ENCODE measurements around the gene DCTD.

The DCTD gene

GRCh38 chr4:182847576-182848450, 69.4 kb downstream of the DCTD start:
- H3K4me3 ChIP-seq: no peak overlapping the region
- H3K9me3 ChIP-seq: no peaks in the 10 kb centered on the region
- H3K36me3 ChIP-seq: no peaks in the 10 kb centered on the region
- H3K27me3 ChIP-seq: no peaks in the 10 kb centered on the region
- intact Hi-C loops (cut with DNase I; ENCODE audit: low total_unique reads): no loop called here
- no peak overlapping the region for H3K27ac ChIP-seq
- no peak for TF ChIP-seq CTCF (IDR thresholded peaks at IDR 0.05)
- no peaks in the 10 kb centered on the region for H3K4me1 ChIP-seq
- DNase-seq: no peak

- Histone ChIP-seq H3K4me3 (no peak overlapping the region), H3K4me1 (no peaks in the 10 kb centered on the region), H3K9me3 (no peaks in the 10 kb centered on the region), H3K27me3 (no peaks in the 10 kb centered on the region), H3K27ac (no peak overlapping the region), H3K36me3 (no peaks in the 10 kb centered on the region)
- no peak for TF ChIP-seq CTCF (IDR thresholded peaks at IDR 0.05)
- intact Hi-C loops (cut with DNase I; ENCODE audit: low total_unique reads): no loop called here
- no peak for DNase-seq
Observed at GRCh38 chr4:182846036-182846435, 71.2 kb downstream of the DCTD start.

DNA sequence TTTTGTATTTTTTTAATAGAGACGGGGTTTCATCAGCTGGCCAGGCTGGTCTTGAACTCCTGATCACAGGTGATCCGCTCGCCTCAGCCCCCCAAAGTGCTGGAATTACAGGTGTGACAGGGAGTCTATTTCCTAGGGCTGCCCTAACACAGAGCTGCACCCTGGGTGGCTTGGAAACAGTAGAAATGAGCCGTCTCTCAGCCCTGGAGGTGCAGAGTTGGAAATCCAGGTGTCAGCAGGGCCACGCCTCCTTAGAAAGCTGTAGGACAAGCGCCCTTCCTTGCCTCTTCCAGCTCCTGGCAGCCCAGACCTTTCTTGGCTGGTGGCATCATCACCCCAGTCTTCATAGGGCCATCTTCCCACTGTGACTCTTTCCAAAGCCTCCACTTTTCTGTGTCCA, 71.6 kb downstream of the DCTD start:
- Histone ChIP-seq H3K36me3 (no peaks in the 10 kb centered on the region), H3K27ac (no peak overlapping the region), H3K4me3 (no peak overlapping the region), H3K4me1 (no peaks in the 10 kb centered on the region), H3K27me3 (no peaks in the 10 kb centered on the region), H3K9me3 (no peaks in the 10 kb centered on the region)
- TF ChIP-seq CTCF (IDR thresholded peaks at IDR 0.05): no peak
- intact Hi-C loops (cut with DNase I; ENCODE audit: low total_unique reads): no loop called here
- no peak for DNase-seq

DNA sequence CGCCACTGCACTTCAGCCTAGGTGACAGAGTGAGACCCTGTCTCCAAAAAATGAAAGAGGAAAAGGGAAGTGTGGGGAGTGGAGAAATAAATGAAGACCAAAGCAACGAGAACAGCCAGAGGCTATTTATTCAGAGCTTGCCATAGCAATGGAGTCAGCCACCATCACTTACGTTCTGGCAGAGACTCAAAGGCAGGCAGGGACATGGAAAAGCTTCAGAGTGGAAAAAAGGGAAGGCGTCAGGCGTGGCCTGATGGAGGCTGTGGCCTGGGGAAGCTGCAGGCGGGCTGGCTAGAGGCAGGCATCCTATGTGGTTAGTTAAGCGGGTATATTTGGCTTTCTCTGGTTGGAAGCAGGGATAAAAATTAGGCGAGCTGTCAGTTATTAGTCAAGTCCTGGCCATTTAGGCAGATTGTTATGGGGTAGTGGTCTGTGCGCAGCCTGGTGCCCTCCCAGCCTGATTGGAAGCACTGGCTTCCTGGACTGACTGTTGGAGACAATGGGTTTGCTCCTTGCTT, 73.3 kb downstream of the DCTD start:
- Histone ChIP-seq H3K4me1 (no peaks in the 10 kb centered on the region), H3K4me3 (no peak overlapping the region), H3K27ac (no peak overlapping the region), H3K36me3 (no peaks in the 10 kb centered on the region), H3K9me3 (no peaks in the 10 kb centered on the region), H3K27me3 (no peaks in the 10 kb centered on the region)
- intact Hi-C loops (cut with DNase I; ENCODE audit: low total_unique reads): no loop called here
- no peak for DNase-seq
- TF ChIP-seq CTCF (IDR thresholded peaks at IDR 0.05): no peak

DNA sequence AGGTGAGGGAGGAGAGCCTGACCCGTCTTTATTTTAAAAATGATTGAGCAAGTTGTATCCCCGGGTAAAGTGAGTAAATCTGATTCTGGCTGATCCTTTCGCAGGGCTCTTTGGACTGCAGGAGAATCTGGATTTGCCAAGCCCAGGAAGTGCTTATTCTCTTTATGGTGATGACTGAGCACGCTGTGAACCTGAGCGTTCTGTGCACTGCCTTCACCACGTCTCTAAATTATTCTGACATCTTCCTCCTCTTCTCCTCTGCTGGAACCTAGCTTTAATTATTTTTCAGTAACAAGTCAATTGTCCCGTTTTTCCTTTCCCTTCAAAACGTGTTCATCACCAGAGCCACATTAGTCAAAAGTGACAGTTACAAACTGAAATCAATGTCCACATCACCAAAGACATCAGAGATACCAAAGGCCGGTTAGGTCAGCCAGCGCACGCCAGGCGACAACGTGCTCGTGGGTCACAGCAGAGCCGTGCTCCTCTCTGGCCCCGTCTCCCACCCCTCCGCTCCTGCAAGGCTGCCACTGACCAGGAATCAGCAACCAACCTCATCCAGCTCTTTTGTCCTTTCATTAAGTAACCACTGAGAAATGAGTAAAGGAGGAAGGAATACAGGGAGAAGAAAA, 74.3 kb downstream of the DCTD start:
- DNase-seq: no peak
- Histone ChIP-seq H3K9me3 (no peaks in the 10 kb centered on the region), H3K27ac (no peak overlapping the region), H3K4me3 (no peak overlapping the region), H3K36me3 (no peaks in the 10 kb centered on the region), H3K27me3 (no peaks in the 10 kb centered on the region), H3K4me1 (no peaks in the 10 kb centered on the region)
- intact Hi-C loops (cut with DNase I; ENCODE audit: low total_unique reads): no loop called here
- TF ChIP-seq CTCF (IDR thresholded peaks at IDR 0.05): no peak

All from tibial artery (tissue), 4 donors.